ENCODE results near the gene OTUD7B.

GRCh38 chr1:149997585-149998262, 12.8 kb downstream of the OTUD7B start:
- TF ChIP-seq POLR2A (IDR thresholded peaks at IDR 0.05; ENCODE audit: low read depth, low read length): no peak
- TF ChIP-seq POLR2AphosphoS5 (IDR thresholded peaks at IDR 0.05; ENCODE audit: low read depth, low read length): no peak
- TF ChIP-seq TAF1 (IDR thresholded peaks at IDR 0.05; ENCODE audit: borderline replicate concordance, low read depth, low read length): no peak
